GDM1 (cell line): ENCODE measurements around the gene ITGB2.
"Not testable (repeated sequence)": the region's sequence is repeated elsewhere in the genome, so short reads cannot be mapped to it uniquely, and the experiment has no call there.

ENCODE experiments used
- DNase-seq: peaks from one replicate; lab custom pipeline; 2025; lab: John Stamatoyannopoulos, UW

ITGB2 gene

GRCh38 chr21:44926331-44927101, 5.8 kb upstream of the ITGB2 start:
- DNase-seq = peak; percentile 49

DNA sequence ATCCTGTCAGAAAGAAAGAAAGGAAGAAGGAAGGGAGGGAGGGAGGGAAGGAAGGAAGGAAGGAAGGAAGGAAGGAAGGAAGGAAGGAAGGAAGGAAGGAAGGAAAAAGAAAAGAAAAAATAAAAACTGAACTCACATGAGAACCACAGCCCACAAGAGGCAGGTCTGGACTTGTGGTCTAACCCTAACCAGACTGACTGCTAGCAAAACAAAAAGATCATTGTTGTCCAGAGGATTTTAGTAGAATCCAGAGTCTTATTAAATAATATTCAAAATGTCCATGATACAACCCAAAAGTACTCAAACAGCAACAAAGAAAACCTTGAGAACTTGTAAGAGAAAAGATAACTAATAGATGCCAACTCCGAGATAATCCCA, 4.7 kb upstream of the ITGB2 start:
- no peak for DNase-seq

GRCh38 chr21:44924606-44925377, 4.1 kb upstream of the ITGB2 start:
- DNase-seq = peak; percentile 30

DNA sequence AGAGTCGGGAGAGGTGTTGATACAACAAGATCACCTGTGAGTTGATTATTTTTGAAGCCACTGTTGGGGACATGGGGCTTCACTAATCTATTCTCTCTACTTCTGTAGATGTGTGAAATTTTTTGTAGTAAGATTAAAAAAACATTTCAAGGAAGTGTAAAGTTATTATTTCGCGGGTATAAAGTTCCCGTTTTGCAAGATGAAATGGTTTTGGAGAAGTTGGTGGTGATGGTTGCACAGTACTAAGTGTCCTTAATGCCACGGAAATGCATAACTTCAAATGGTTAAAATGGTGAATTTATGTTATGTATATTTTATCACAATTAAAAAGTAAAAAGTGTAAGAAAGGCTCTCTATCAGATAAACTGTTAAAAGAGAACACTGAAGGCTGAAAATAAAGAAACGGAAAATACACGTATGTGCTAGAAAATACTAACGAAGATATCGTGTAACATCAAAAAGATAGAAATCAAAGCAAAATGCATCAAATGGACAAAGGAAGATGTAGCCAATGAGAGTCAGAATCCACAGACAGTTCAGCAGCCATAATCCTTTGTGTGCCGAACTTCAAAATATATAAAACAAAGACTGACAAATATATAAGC, 2.9 kb upstream of the ITGB2 start:
- peak; percentile 14 for DNase-seq

- no peak for DNase-seq
Observed at GRCh38 chr21:44921928-44922327, 1.2 kb upstream of the ITGB2 start.

- DNase-seq = peak; percentile 30
Observed at GRCh38 chr21:44919913-44920693, 596 bp downstream of the ITGB2 start.

DNA sequence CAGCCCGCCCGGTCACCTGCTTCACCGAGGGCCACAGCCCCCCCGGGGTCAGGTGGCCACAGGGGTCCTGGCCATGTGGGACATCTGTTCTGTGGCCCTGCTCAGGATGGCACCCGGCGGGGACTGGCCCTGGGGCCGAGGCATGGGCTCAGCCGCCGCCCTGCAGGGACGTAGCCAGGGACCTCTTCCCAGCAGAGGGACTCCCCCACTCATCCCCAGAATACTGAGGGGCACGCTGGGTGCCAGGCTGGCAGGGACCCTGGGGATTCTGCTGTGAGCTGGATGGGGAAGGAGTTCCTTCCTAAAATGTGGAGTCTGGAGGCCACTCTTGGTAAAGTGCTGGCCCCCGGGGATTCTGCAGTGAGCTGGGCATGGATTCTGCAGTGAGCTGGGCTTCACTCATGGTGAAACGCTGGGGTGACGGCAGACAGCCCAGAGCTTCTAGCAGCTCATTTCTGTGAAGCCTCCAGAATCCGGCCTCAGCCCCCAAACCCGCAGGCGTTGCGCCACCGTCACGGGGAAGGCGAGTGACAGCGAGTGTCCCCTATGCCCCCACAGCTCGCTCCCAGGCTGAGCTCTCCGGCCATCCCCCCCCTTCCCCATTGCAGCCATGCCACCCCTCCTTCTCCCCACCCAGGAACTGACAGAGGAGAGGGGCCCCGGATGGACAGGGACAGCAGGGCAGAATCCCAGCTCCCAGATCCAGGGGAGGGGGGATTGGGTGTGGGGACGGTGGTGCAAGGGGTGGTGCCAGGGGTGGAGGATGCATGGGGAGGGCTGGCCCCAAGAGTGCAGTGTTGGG, 1.4 kb downstream of the ITGB2 start:
- no peak for DNase-seq

GRCh38 chr21:44918581-44919033, 2.1 kb downstream of the ITGB2 start:
- no peak for DNase-seq

DNA sequence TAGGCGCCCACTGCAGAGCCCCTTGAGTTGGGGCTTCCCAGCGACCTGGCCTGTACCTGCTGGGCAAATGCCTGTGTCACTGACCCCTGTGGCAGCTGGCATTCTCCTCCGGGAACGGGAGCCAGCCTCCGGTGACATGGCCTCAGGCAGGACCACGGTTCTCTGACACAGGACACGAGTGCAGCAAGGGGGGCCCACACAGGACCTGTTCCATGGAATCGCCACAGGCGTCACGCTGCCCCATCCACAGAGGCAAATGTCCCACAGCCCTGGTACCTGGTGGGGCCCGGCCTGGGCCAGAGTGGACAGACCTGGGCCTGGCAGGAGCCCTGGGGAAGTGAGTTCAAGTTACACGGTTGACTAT, 2.6 kb downstream of the ITGB2 start:
- DNase-seq = no peak

- no peak for DNase-seq
Observed at GRCh38 chr21:44917446-44918106, 3.1 kb downstream of the ITGB2 start.

DNA sequence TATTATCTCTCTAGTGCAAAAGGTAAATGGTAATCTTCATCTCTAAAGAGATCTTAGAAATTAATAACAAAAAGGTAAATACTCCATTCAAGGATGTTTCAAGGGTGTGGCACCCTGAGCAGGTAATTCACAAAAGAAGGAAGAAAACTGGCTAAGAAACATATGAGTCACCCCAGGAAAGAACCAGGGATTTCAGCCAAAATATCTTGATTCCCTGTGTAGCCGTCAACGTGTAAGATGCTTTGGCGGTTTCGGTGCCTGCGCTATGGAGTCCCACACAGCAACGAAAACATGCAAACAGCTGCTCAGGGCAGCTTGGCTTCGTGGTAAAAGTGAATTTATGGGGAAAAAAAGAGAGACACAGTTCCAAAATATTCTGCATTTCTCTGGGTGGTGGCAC, 3.7 kb downstream of the ITGB2 start:
- DNase-seq = no peak

DNA sequence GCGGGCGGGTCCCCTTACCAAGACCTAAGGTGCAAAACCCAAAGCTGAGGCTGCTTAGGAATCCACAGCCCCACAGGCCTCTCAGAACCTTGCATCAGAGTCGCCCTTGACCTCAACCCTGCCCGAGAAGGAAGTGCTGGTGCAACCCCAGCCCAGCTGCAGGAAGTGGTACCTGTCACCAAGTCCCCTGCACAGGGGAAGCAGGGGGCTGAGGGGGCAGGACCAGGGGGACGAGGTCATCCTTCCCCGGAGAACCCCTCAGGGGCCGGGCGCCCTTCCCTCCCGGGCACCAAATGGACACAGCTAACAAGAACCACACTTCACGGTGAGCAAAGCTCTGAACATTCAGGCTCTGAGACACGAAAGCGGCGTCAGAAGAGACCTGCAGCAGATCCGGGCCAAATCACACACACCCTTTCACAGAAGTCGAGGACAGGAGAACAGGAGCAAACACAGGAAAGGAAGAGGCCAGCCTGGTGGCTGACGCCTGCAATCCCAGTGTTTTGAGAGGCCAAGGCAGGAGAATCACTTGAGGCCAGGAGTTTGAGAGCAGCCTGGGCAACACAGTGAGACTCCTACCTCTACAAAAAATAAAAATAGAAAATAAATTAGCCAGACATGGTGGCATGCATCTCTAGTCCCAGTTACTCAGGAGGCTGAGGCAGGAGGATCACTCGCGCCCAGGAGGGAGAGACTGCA, 6.4 kb downstream of the ITGB2 start:
- peak; percentile 62 for DNase-seq

GRCh38 chr21:44913425-44914175, 7.1 kb downstream of the ITGB2 start:
- DNase-seq = no peak

GRCh38 chr21:44912506-44913412, 7.9 kb downstream of the ITGB2 start:
- not testable (repeated sequence) for DNase-seq

DNA sequence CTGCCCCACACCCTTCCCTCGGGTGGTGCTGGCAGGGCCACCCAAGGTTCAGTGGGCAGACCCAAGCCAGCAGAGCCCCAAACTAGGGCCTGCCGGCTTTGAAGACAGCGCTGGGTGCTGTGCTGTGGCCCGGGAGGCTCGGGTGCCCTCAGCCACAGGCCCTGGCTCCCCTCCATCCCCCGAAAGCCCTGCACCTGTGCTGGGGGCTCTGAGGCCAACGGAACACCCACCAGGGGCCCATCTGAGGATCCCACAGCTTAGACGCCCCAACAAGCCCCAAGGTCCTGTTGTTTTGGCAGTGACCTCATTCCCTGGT, 8.6 kb downstream of the ITGB2 start:
- DNase-seq = no peak

DNA sequence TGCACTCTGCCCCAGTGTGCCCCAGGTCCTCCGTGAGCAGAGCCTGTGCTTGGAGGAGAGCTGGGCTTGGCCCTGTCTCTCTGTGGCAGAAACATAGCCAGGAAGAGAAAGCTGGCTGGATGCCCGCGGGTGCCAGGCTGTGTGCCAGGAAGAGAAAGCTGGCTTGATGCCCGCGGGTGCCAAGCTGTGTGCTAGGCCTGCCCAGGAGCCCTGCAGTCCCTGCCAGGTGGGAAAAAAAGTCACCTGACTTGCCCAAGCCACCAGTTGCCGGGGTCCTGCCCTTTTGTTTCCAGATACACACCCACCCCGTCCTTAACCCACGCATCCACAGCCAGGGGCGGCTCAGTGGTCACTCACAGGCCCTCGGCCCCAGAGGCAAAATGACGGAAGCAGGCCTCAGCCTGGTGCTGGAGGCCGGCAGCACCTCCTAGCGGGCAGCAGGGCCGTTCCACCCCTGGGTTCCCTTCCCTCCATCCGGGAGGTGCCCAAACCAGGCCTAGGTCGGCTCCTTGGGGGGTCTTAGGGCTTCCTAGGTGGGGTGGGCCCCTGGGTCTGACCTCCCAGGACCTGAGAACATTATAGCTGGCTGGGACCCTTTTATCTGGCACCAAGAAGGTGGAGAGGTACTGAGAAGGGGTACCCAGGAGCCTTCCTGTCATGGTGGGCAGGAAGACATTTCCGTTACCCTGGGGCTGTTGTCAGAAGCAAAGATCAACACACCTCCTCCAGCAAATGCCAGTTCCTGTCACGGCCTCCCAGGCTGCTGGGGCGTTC, 9.1 kb downstream of the ITGB2 start:
- DNase-seq = no peak

GRCh38 chr21:44911068-44911383, 9.7 kb downstream of the ITGB2 start:
- no peak for DNase-seq
